Progenitor cell of endocrine pancreas (in vitro differentiated cells): Measurements from ENCODE around the gene TMED9. TPM values are rescaled to one million over a fixed set of nuclear protein-coding genes. Genes with fewer than 3 reads are reported as not detected.

Source experiments
- DNase-seq: peaks from one replicate; pipeline ENCODE4 v3.0.0; 2021; ENCODE audit warnings: low spot score; ENCODE audit not compliant: unreplicated experiment
- H3K27ac Mint-ChIP-seq: 2 replicates; pipeline ENCODE4 v1.8.0; 2021; ENCODE audit warnings: mild to moderate bottlenecking, moderate library complexity, mixed read lengths
- H3K27me3 Mint-ChIP-seq: 2 replicates; pipeline ENCODE4 v1.8.0; 2021; ENCODE audit warnings: mixed read lengths
- H3K36me3 Mint-ChIP-seq: 2 replicates; pipeline ENCODE4 v1.8.0; 2022; ENCODE audit warnings: mixed read lengths; ENCODE audit not compliant: insufficient read depth
- H3K4me1 Mint-ChIP-seq: 2 replicates; pipeline ENCODE4 v1.8.0; 2021; ENCODE audit warnings: low read depth, mixed read lengths
- H3K4me3 Mint-ChIP-seq: 2 replicates; pipeline ENCODE4 v1.8.0; 2021; ENCODE audit warnings: low read depth, mild to moderate bottlenecking, moderate library complexity, mixed read lengths
- H3K9me3 Mint-ChIP-seq: 2 replicates; pipeline ENCODE4 v1.8.0; 2021; ENCODE audit warnings: low read depth, mixed read lengths
- CTCF ChIP-seq: fragments of 200-600 bp; sonication (generic); IDR thresholded peaks from one replicate; pipeline ENCODE4 v1.5.0; 2021; ENCODE audit warnings: antibody characterized with exemption, mild to moderate bottlenecking; ENCODE audit not compliant: unreplicated experiment
- total RNA-seq: library from RNA; stranded (reverse); gene quantifications from 2 replicates; pipeline ENCODE4 v1.2.1, GENCODE V29; 2021

The TMED9 gene
- total RNA-seq, 1 donor from 2014 or later = 170 TPM

- H3K36me3 Mint-ChIP-seq = peaks cover 12% of the 10 kb centered on the region
- H3K27me3 Mint-ChIP-seq = no peaks in the 10 kb centered on the region
- peak within 1 kb of the TSS; percentile 84 for H3K4me3 Mint-ChIP-seq
- peaks cover 15% of the 10 kb centered on the region for H3K4me1 Mint-ChIP-seq
- TF ChIP-seq CTCF = no peak
- DNase-seq = peak; percentile 74
- no peaks in the 10 kb centered on the region for H3K9me3 Mint-ChIP-seq
- peak within 1 kb of the TSS; percentile 86 for H3K27ac Mint-ChIP-seq
Observed at GRCh38 chr5:177599731-177600507, 7.9 kb downstream of the TMED9 start, which contains the start of gene B4GALT7. TSS of gene B4GALT7 (plus strand) at chr5:177600132. CDS start at chr5:177600211, 79 bp downstream.

- DNase-seq = no peak
- H3K36me3 Mint-ChIP-seq = peaks cover 14% of the 10 kb centered on the region
- peak overlapping the region; percentile 84 for H3K4me3 Mint-ChIP-seq
- TF ChIP-seq CTCF = no peak
- H3K27me3 Mint-ChIP-seq = no peaks in the 10 kb centered on the region
- peaks cover 15% of the 10 kb centered on the region for H3K4me1 Mint-ChIP-seq
- H3K9me3 Mint-ChIP-seq = no peaks in the 10 kb centered on the region
- H3K27ac Mint-ChIP-seq = peak overlapping the region; percentile 86
Observed at GRCh38 chr5:177600508-177601018, 8.6 kb downstream of the TMED9 start.

- no peak for DNase-seq
- peaks cover 15% of the 10 kb centered on the region for H3K4me1 Mint-ChIP-seq
- peak overlapping the region; percentile 86 for H3K27ac Mint-ChIP-seq
- TF ChIP-seq CTCF = no peak
- no peaks in the 10 kb centered on the region for H3K9me3 Mint-ChIP-seq
- H3K36me3 Mint-ChIP-seq = peaks cover 9% of the 10 kb centered on the region
- no peaks in the 10 kb centered on the region for H3K27me3 Mint-ChIP-seq
- H3K4me3 Mint-ChIP-seq = peak overlapping the region; percentile 84
Observed at GRCh38 chr5:177601126-177601525, 9.1 kb downstream of the TMED9 start.

- peaks cover 4% of the 10 kb centered on the region for H3K36me3 Mint-ChIP-seq
- no peaks in the 10 kb centered on the region for H3K9me3 Mint-ChIP-seq
Observed at GRCh38 chr5:177601577-177602457, 9.8 kb downstream of the TMED9 start.

More at GRCh38 chr5:177601577-177602457, 9.8 kb downstream of the TMED9 start:
- peak; percentile 14 for TF ChIP-seq CTCF
- peak overlapping the region; percentile 84 for H3K4me3 Mint-ChIP-seq
- H3K27ac Mint-ChIP-seq = no peak overlapping the region
- DNase-seq = no peak
- H3K27me3 Mint-ChIP-seq = no peaks in the 10 kb centered on the region
- peaks cover 15% of the 10 kb centered on the region for H3K4me1 Mint-ChIP-seq
